SU-DHL-6 (cell line): ENCODE measurements around the gene OR52N4.

ENCODE experiments used
- H2AFZ ChIP-seq: fragments of 200-600 bp; sonication (generic); 2 replicates; pipeline ENCODE4 v1.6.1; 2014; ENCODE audit warnings: low read depth, mild to moderate bottlenecking, moderate library complexity, mixed read lengths, antibody characterized with exemption, low read length; ENCODE audit not compliant: severe bottlenecking
- H3F3A ChIP-seq: fragments of 200-600 bp; shearing (Covaris generic); 2 replicates; pipeline ENCODE4 v1.6.0; 2016; ENCODE audit warnings: antibody characterized with exemption, mild to moderate bottlenecking; ENCODE audit not compliant: insufficient read depth
- H3K27ac ChIP-seq: fragments of 200-600 bp; sonication (generic); 2 replicates; pipeline ENCODE4 v1.5.1; 2016; ENCODE audit warnings: low read depth, mild to moderate bottlenecking, low read length, moderate library complexity, mixed read lengths
- H3K27me3 ChIP-seq: fragments of 200-600 bp; sonication (generic), shearing (Covaris generic); 2 replicates; pipeline ENCODE4 v1.6.0; 2014; ENCODE audit warnings: mild to moderate bottlenecking, low read length
- H3K36me3 ChIP-seq: fragments of 200-600 bp; sonication (generic); 2 replicates; pipeline ENCODE4 v1.6.1; 2014; ENCODE audit warnings: mild to moderate bottlenecking, low read length, mixed read lengths
- H3K4me2 ChIP-seq: fragments of 300-600, 200-600 bp; shearing (Covaris generic), sonication (generic); 2 replicates; pipeline ENCODE4 v1.6.0; 2014; ENCODE audit warnings: low read length, low read depth, mild to moderate bottlenecking; ENCODE audit not compliant: poor library complexity, severe bottlenecking
- H3K4me3 ChIP-seq: fragments of 200-600 bp; sonication (generic); 2 replicates; pipeline ENCODE4 v1.5.1; 2014; ENCODE audit warnings: antibody characterized with exemption, low read length, mild to moderate bottlenecking, mixed read lengths; ENCODE audit not compliant: insufficient read depth, poor library complexity, severe bottlenecking
- H3K79me2 ChIP-seq: fragments of 200-600 bp; sonication (generic); 2 replicates; pipeline ENCODE4 v1.6.1; 2014; ENCODE audit warnings: mild to moderate bottlenecking, low read length, moderate library complexity; ENCODE audit not compliant: insufficient read depth
- H3K9ac ChIP-seq: fragments of 200-600 bp; sonication (generic); 2 replicates; pipeline ENCODE4 v1.7.0; 2014; ENCODE audit warnings: mild to moderate bottlenecking, low read length
- H3K9me2 ChIP-seq: fragments of 200-600 bp; sonication (generic); replicated peaks from 2 replicates; pipeline ENCODE4 v1.6.1; 2014; ENCODE audit warnings: low read length; ENCODE audit not compliant: insufficient read depth
- H3K9me3 ChIP-seq: fragments of 200-600 bp; sonication (generic); 2 replicates; pipeline ENCODE4 v1.6.1; 2014; ENCODE audit warnings: low read length, mixed read lengths; ENCODE audit not compliant: insufficient read depth
- H4K20me1 ChIP-seq: fragments of 200-600 bp; sonication (generic); 2 replicates; pipeline ENCODE4 v1.6.1; 2014; ENCODE audit warnings: low read depth, mild to moderate bottlenecking, antibody characterized with exemption, low read length, moderate library complexity, mixed read lengths
- EZH2phosphoT487 ChIP-seq: fragments of 200-600 bp; sonication (generic), shearing (Covaris generic); conservative IDR thresholded peaks from 2 replicates; pipeline ENCODE4 v1.6.1; 2018; ENCODE audit warnings: mild to moderate bottlenecking, antibody characterized with exemption, low read length, moderate library complexity, mixed read lengths
- TF ChIP-seq, protein P1 (sequence below): fragments of 200-600 bp; sonication (generic); IDR thresholded peaks from one replicate; pipeline ENCODE4 v1.5.1; 2017; ENCODE audit warnings: antibody characterized with exemption, mild to moderate bottlenecking, low read length, moderate library complexity; ENCODE audit not compliant: insufficient read depth, poor library complexity, severe bottlenecking

The OR52N4 gene

DNA sequence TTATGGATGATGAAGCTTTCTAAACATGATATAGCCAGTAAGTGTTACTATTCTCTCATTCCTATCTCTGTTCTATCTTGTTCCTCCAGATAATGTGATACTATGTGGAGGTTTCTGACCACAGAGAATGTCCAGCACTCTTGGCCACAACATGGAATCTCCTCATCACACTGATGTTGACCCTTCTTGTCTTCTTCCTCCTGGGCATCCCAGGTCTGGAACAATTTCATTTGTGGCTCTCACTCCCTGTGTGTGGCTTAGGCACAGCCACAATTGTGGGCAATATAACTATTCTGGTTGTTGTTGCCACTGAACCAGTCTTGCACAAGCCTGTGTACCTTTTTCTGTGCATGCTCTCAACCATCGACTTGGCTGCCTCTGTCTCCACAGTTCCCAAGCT, 27.7 kb upstream of the OR52N4 start:
- Histone ChIP-seq H3K27ac (no peak overlapping the region), H3F3A (no peaks in the 10 kb centered on the region), H3K4me3 (no peak overlapping the region), H3K79me2 (no peaks in the 10 kb centered on the region), H2AFZ (no peak overlapping the region), H3K4me2 (no peak overlapping the region), H3K9me3 (no peaks in the 10 kb centered on the region), H4K20me1 (no peaks in the 10 kb centered on the region), H3K27me3 (no peaks in the 10 kb centered on the region), H3K36me3 (no peaks in the 10 kb centered on the region), H3K9ac (no peak overlapping the region), H3K9me2 (no peaks in the 10 kb centered on the region)
- TF ChIP-seq EZH2phosphoT487, result no peak
- TF ChIP-seq, protein P1, sequence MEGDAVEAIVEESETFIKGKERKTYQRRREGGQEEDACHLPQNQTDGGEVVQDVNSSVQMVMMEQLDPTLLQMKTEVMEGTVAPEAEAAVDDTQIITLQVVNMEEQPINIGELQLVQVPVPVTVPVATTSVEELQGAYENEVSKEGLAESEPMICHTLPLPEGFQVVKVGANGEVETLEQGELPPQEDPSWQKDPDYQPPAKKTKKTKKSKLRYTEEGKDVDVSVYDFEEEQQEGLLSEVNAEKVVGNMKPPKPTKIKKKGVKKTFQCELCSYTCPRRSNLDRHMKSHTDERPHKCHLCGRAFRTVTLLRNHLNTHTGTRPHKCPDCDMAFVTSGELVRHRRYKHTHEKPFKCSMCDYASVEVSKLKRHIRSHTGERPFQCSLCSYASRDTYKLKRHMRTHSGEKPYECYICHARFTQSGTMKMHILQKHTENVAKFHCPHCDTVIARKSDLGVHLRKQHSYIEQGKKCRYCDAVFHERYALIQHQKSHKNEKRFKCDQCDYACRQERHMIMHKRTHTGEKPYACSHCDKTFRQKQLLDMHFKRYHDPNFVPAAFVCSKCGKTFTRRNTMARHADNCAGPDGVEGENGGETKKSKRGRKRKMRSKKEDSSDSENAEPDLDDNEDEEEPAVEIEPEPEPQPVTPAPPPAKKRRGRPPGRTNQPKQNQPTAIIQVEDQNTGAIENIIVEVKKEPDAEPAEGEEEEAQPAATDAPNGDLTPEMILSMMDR, result no peak

DNA sequence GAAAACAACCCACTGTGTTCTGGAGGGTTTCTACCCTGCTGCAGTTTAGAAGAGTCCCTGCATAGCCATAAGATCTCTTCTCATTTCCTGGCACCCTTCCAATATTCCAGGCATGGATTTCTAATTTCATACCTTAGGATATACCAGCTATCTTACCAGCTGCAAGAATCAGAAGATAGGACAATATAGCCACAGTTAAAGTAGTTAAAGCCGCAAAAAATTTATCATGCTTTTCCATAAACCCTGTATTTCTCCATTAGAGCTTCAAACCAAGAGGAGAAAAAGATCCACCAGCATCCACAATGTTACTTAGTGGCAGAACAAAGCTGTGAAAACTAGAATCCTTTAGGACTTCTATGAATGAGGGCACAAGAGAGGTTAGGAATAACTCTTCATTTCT, 26.4 kb upstream of the OR52N4 start:
- H4K20me1 ChIP-seq, result no peaks in the 10 kb centered on the region

DNA sequence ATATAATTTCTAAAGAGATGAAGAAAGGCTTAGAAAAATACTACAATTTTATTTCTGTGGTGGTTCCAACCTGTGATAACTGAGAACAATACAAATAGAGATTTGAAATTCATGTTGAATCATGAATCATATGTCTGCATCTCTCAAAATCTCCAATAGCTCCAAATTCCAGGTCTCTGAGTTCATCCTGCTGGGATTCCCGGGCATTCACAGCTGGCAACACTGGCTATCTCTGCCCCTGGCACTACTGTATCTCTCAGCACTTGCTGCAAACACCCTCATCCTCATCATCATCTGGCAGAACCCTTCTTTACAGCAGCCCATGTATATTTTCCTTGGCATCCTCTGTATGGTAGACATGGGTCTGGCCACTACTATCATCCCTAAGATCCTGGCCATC, 17.6 kb upstream of the OR52N4 start, which contains the start of gene OR56B1:
OR56B1 (plus strand) TSS at position 53 of the 400 bp plus-strand sequence; CDS start at position 122, 69 bp downstream.
- Histone ChIP-seq H3K4me3 (no peak within 1 kb of the TSS), H3K9me3 (no peaks in the 10 kb centered on the region), H4K20me1 (no peaks in the 10 kb centered on the region), H3K79me2 (no peaks in the 10 kb centered on the region), H3K27me3 (no peaks in the 10 kb centered on the region), H3K36me3 (no peaks in the 10 kb centered on the region), H3K4me2 (no peak within 1 kb of the TSS), H3K9me2 (no peaks in the 10 kb centered on the region), H2AFZ (no peak within 1 kb of the TSS), H3K9ac (no peak within 1 kb of the TSS), H3F3A (no peaks in the 10 kb centered on the region), H3K27ac (no peak within 1 kb of the TSS)
- TF ChIP-seq, protein P1, result no peak
- no peak for TF ChIP-seq EZH2phosphoT487

More for the DNA sequence above, 26.4 kb upstream of the OR52N4 start:
- TF ChIP-seq EZH2phosphoT487, result no peak
- TF ChIP-seq, protein P1, result no peak
- no peak overlapping the region for H2AFZ ChIP-seq
- H3K79me2 ChIP-seq, result no peaks in the 10 kb centered on the region
- no peaks in the 10 kb centered on the region for H3K9me2 ChIP-seq
- H3K4me2 ChIP-seq, result no peak overlapping the region
- H3K36me3 ChIP-seq, result no peaks in the 10 kb centered on the region
- H3K9ac ChIP-seq, result no peak overlapping the region
- H3K27ac ChIP-seq, result no peak overlapping the region
- H3K4me3 ChIP-seq, result no peak overlapping the region
- no peaks in the 10 kb centered on the region for H3F3A ChIP-seq
- H3K27me3 ChIP-seq, result no peaks in the 10 kb centered on the region
- H3K9me3 ChIP-seq, result no peaks in the 10 kb centered on the region
